ENCODE data around the gene SNCG.

SNCG gene

GRCh38 chr10:86953747-86954680, 4.4 kb upstream of the SNCG start:
- TF ChIP-seq ZFX (IDR thresholded peaks at IDR 0.05; ENCODE audit: borderline replicate concordance) (no peak), CTCF (IDR thresholded peaks at IDR 0.05) (no peak)
- H3K27ac ChIP-seq = no peak overlapping the region

- H3K27ac ChIP-seq = no peak overlapping the region
Observed at GRCh38 chr10:86954681-86955500, 3.5 kb upstream of the SNCG start.

GRCh38 chr10:86955501-86956194, 2.8 kb upstream of the SNCG start:
- H3K27ac ChIP-seq = no peak overlapping the region

More at GRCh38 chr10:86954681-86955500, 3.5 kb upstream of the SNCG start:
- TF ChIP-seq ZFX (IDR thresholded peaks at IDR 0.05; ENCODE audit: borderline replicate concordance) = no peak
- no peak for TF ChIP-seq CTCF (IDR thresholded peaks at IDR 0.05)

GRCh38 chr10:86956195-86956847, 2.1 kb upstream of the SNCG start:
- no peak overlapping the region for H3K27ac ChIP-seq
- TF ChIP-seq CTCF (IDR thresholded peaks at IDR 0.05) (no peak), ZFX (IDR thresholded peaks at IDR 0.05; ENCODE audit: borderline replicate concordance) (no peak)

More at GRCh38 chr10:86955501-86956194, 2.8 kb upstream of the SNCG start:
- no peak for TF ChIP-seq ZFX (IDR thresholded peaks at IDR 0.05; ENCODE audit: borderline replicate concordance)
- TF ChIP-seq CTCF (IDR thresholded peaks at IDR 0.05) = no peak

GRCh38 chr10:86956848-86957448, 1.5 kb upstream of the SNCG start:
- TF ChIP-seq ZFX (IDR thresholded peaks at IDR 0.05; ENCODE audit: borderline replicate concordance) (no peak), CTCF (IDR thresholded peaks at IDR 0.05) (no peak)
- no peak overlapping the region for H3K27ac ChIP-seq

GRCh38 chr10:86957471-86958115, 806 bp upstream of the SNCG start, which contains the start of gene MMRN2:
MMRN2 (minus strand) TSS chr10:86957615; CDS start chr10:86957541, 74 bp downstream.
- no peak within 1 kb of the TSS for H3K27ac ChIP-seq
- TF ChIP-seq CTCF (IDR thresholded peaks at IDR 0.05) = no peak
- TF ChIP-seq ZFX (IDR thresholded peaks at IDR 0.05; ENCODE audit: borderline replicate concordance) = no peak

All from 22Rv1 (cell line).